Smooth muscle cell of the brain vasculature (primary cell): ENCODE data around the gene NKAPL.

Experiments
- DNase-seq: peaks from one replicate; pipeline ENCODE4 v3.0.0-alpha.2; 2012; ENCODE audit warnings: low read depth, low spot score

NKAPL gene

DNA sequence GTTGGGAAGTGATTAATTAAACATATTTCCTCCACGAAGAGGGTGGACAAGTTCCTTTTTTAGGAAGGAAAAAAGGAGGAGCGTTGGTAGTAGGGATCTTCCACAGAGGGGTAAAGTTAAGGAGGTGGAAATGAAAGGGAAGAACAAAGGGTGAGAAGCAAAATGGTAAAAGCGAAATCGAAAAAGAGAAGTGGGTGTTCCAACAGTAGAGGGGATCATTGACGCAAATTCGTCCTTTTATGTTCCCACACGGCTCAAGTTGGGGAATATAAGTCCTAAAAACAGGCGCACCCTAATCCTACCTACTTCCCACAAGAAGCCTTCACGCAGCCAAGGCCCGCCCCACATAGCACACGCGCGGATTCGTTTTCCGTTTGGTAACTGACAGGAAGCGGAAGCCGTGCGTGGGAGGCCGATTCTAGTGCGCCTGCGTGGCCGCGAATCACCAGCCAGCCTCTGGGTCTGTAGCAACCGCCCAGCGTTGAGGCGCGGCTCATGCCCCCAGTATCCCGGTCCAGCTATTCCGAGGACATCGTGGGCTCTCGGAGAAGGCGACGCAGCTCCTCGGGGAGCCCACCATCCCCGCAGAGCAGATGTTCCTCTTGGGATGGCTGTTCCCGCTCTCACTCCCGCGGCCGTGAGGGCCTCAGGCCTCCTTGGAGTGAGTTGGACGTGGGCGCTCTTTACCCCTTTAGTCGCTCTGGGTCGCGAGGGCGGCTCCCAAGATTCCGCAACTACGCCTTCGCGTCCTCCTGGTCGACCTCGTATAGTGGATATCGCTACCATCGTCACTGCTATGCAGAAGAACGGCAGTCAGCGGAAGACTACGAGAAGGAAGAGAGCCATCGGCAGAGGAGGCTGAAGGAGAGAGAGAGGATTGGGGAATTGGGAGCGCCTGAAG, at the start of gene NKAPL:
Gene NKAPL, plus strand, starts transcription at position 421 of the 901 bp plus-strand sequence. Its CDS starts 75 bp downstream, at position 496.
- no peak for DNase-seq

GRCh38 chr6:28209753-28210535, 49.2 kb upstream of the NKAPL start:
- DNase-seq = no peak

DNA sequence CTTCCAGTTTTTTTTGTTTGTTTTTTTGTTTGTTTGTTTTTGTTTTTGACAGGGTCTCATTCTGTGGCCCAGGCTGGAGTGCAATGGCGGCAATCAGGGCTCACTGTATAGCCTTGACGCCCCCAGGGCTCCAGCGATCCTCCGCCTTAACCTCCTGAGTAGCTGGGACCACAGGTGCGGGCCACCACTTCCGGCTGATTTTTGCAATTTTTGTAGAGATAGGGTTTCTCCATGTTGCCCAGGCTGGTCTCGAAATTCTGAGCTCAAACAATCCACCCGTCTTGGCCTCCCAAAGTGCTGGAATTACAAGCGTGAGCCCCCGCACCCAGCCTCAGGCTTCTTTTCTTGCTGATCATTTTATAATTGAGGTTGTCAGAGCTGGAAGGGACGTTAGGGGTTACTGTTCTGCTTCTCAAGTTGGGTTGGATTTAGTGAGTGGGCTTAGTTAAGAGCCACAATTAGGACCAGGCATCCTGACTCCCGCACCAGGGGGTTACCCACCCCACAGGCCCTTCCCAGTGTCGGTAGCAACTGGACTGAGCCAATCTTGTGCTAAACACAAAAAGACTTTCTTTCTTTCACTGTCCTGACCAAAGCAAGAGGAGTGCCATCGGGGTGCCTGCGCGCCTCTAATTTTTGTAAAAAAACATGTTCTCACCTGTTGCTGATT, 47.1 kb upstream of the NKAPL start:
- DNase-seq = no peak

- DNase-seq = peak; percentile 36
These were observed 46.4 kb upstream of the NKAPL start for GRCh38 chr6:28212510-28213212.

DNA sequence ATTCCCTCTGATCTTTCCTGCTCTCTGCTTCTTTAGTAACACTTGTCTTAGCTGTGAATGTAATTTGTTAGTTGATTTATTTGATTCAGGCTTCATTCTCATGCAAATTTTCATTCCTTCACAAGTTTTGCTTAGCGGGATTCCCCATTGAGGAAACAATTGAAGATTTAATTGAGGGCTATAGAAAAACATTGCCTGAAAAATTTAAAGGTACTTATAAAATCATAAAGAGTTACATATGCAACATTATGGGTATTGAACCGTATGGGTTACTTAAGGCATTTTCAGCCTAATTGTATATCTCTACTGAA, 45.9 kb upstream of the NKAPL start:
- DNase-seq = no peak

DNA sequence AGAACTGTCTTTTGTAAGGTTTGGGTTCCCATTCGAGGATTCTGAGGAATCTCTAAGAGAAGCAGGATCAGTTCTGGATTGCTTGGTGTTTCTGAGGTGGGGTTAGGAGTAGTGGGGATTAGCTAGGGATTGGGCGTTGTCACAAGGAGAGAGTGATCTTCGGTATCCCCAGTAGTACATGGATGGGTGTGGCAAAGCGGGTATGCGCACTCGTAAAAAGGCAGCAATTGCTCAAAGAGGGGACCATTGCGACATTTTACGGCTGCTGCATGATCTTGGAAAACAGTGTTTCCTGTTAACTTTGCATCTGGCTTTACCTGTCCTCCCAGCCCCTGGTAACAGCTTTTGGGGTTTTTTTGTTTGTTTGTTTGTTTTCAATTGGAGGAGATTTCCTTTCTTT, 43.7 kb upstream of the NKAPL start:
- DNase-seq = no peak

DNA sequence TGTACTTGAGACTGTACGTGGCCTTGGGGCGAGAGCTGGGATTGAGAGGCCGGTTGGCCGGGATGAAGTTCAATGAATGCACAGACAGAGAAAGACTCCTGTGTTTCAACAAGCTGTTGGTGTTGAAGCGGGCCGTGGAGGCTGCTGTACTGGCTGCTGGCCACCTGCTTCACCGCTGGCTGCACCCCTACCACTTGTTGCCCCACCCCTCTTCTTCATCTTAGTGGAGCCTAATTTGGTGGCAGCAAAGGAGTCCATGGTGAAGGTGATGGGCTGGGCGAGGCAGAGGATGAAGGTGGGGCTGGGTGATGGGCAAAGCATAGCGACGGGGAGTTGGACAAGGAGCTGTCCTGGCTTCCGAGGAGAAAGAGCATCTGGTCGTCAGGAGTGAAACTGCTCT, 41.2 kb upstream of the NKAPL start:
- DNase-seq = no peak

DNA sequence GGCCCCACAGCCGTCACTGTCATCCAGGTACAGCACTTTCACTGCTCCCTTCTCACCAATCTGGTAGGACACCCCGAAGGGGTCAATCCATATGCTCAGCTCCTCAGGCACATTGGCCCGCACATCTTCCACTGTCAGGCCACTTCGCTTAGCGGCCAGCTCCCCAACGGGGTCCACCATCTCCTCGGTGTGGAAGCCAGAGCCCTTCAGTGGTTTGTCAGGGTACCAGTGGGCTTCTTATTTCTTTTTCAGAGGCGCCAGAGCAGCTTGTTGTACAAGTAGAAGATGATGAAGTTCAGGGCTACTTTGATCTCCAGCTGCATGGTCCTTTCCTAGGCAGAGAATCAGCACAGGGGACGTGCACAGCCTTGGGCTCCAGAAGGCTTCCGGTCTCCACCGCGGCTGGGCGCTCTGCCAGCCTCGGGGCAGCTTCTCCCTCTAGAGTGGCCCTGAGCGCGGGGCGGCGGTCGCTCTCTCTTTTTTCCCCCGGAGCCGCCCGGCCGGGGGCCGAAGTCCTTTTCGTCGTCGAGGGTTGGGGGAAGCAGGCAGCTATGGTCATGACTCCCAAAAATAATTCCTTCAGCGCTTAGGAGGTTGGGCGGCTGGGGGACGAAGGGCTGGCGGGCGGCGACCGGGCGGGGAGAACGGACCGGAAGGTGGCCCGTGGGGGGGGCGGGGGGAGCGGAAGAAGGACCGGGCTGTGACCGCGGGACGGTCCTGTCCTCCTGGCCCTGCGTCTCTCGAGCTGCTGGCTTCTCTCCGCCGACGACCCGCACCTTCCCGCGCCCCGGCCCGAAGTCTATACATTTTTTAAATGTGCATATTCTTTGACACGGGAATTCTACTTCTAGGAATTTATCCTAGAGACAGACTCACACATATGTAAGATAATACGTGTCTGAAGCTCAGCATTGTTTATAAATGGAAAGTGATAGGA, 40.5 kb upstream of the NKAPL start:
- no peak for DNase-seq

DNA sequence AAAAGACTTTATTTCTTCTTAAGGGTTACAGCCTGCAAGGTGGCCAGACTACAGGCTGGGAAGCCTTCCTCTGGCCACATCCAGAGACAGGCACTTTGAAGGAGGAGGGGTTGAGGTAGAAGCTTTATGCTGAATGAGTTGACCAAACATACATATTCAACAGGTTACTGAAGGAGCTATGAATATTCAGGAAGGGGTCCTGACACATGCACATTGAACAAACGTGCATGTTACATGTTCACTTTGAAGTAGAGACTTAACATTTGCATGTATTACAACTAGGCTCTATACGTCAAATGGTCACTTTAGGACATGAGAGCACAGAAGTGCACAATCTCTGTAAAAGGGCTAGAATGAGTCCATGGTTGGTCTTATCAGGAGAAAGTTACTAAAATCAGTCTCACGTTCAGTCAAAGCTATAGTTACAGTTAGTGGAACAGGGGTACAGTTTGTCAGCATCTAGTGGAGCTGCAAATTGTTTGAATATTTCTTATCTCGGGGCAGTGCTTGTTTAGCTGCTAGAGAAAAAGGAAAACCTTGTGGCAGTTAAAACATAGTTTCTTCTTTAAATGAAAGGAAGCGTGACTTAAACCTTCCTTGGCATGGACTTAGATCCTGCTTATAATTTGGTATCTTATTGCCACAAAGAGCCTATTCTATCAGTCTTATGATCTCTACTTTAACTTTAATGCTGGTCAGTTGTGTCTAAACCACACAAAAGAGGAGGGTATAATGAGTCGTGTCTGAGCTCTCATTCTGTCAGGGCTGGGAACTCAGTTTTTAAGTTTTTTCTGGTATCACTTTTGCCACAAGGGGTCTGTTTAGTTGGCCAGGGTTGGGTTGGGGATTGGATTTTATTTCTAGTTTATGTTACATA, 38.6 kb upstream of the NKAPL start:
- DNase-seq = no peak

GRCh38 chr6:28224131-28225055, 34.7 kb upstream of the NKAPL start:
- DNase-seq = no peak

GRCh38 chr6:28225056-28225834, 33.9 kb upstream of the NKAPL start, which contains the start of gene ZSCAN9:
Gene ZSCAN9 (plus strand): TSS chr6:28225275. CDS start chr6:28227085, 1,810 bp downstream.
- DNase-seq = peak; percentile 45

- no peak for DNase-seq
These were observed 32.6 kb upstream of the NKAPL start for GRCh38 chr6:28226460-28226859.

DNA sequence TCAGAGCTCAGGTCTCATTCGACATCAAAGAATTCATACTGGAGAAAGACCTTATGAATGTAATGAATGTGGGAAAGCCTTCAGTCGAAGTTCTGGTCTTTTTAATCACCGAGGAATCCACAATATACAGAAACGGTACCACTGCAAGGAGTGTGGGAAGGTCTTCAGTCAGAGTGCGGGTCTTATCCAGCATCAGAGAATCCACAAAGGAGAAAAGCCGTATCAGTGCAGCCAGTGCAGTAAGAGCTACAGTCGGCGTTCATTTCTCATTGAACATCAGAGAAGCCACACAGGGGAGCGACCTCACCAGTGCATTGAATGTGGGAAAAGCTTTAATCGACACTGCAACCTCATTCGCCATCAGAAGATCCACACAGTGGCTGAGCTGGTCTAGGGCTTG, 26.3 kb upstream of the NKAPL start:
- DNase-seq = no peak

DNA sequence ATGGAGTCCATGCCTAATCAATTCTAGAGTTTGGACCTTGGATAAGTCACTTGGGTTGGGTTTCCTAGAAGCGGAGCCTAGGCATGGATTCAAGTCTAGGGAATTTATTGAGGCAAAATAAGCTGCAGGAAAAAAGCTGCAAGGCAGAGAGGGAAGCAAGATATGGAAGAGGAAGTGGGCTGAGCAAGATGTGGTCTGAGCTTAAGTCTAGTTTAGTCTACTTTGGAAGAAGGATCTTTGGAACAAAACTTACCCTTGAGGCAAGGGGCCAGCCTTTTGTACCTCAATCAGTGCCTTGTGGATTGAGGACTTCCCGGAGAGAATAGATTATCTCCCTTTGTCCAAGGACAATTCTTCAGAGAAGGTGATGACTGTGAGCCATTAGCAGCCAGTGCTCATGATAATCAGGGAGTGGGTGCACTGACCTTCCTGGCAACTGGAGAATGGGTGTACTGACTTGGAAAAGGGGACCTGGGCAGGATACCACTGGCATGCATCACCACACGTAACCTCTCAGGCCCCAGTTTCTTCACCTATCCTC, 23.1 kb upstream of the NKAPL start:
- no peak for DNase-seq

- no peak for DNase-seq
These were observed 19.5 kb upstream of the NKAPL start for GRCh38 chr6:28239636-28240035.

DNA sequence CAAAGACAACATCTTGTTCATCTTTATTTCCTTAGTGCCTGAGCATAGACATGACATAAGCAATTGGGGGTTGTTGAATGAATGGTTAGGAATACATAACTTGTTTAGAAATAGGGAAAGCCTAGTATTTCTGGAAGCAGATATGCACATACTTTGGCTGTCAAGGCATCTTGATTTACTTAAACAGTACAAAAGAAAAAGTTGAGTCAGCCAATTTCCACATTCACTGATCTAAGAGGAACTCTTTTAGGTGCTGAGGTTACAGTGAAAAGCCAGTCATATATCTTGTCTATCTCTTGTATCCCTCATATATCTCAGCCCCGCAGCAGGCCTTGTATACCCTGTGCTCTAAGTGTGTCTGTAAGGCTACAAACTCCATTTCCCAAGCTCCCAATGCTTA, 18.6 kb upstream of the NKAPL start:
- no peak for DNase-seq

- no peak for DNase-seq
These were observed 15.2 kb upstream of the NKAPL start for GRCh38 chr6:28243946-28244345.
